ENCODE results near the gene HNRNPA1. TPM values are rescaled to one million over a fixed set of nuclear protein-coding genes. Genes with fewer than 3 reads are reported as not detected.

Gene HNRNPA1
- total RNA-seq, 1 experiment from 2014 or later: 1,426 TPM

DNA sequence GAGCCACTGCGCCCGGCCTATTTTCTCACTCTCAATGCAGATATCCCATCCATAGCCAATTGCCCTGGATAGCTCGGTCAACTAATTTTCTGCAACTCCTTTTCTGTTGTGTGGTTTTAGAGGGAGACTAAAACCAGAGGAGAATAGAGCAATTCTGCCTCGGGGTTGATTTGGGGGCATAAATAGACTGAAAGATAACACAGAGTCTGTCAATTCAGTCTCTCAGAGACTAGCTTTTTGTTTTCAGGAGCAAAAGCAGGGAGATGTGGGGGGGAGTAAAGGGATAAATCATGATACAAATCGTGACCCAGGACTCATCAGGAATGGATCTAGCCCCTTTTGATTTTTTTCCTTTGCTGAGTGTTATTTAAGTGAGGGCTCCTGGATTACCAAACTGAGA is 50.9 kb downstream of the HNRNPA1 start:
- ChIA-PET POLR2A (no interaction called here), CTCF (no interaction called here)
- H3K9me3 ChIP-seq: no peaks in the 10 kb centered on the region
- no peaks in the 10 kb centered on the region for H3K36me3 ChIP-seq (ENCODE audit: control insufficient read depth, insufficient read depth, low read length)
- Mint-ChIP-seq H3K4me3 (ENCODE audit: unreplicated experiment) (no peak overlapping the region), H3K36me3 (ENCODE audit: insufficient read depth, unreplicated experiment) (peaks cover 19% of the 10 kb centered on the region), H3K9me3 (ENCODE audit: unreplicated experiment) (no peaks in the 10 kb centered on the region), H3K27ac (ENCODE audit: unreplicated experiment) (no peak overlapping the region), H3K27me3 (ENCODE audit: insufficient read depth, unreplicated experiment) (no peaks in the 10 kb centered on the region), H3K4me1 (ENCODE audit: low read depth, unreplicated experiment) (peaks cover 16% of the 10 kb centered on the region)
- no TSS peak for BruUV-seq (replicated peaks)
- no peak for DNase-seq
- no peaks in the 10 kb centered on the region for H3K27me3 ChIP-seq (replicated peaks; ENCODE audit: control insufficient read depth, insufficient read depth, low read length)
- intact Hi-C loops (cut with micrococcal nuclease; ENCODE audit: unreplicated experiment): no loop called here
- no peak overlapping the region for H3K4me3 ChIP-seq (ENCODE audit: low read depth, low read length)
- TF ChIP-seq, protein P1, sequence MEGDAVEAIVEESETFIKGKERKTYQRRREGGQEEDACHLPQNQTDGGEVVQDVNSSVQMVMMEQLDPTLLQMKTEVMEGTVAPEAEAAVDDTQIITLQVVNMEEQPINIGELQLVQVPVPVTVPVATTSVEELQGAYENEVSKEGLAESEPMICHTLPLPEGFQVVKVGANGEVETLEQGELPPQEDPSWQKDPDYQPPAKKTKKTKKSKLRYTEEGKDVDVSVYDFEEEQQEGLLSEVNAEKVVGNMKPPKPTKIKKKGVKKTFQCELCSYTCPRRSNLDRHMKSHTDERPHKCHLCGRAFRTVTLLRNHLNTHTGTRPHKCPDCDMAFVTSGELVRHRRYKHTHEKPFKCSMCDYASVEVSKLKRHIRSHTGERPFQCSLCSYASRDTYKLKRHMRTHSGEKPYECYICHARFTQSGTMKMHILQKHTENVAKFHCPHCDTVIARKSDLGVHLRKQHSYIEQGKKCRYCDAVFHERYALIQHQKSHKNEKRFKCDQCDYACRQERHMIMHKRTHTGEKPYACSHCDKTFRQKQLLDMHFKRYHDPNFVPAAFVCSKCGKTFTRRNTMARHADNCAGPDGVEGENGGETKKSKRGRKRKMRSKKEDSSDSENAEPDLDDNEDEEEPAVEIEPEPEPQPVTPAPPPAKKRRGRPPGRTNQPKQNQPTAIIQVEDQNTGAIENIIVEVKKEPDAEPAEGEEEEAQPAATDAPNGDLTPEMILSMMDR (IDR thresholded peaks at IDR 0.05; ENCODE audit: insufficient read depth in 1 of 2, low read depth in 1 of 2, low read length in 1 of 2, severe bottlenecking in 1 of 2, unreplicated experiment in 1 of 2): no peak
- peaks cover 27% of the 10 kb centered on the region for H3K4me1 ChIP-seq

DNA sequence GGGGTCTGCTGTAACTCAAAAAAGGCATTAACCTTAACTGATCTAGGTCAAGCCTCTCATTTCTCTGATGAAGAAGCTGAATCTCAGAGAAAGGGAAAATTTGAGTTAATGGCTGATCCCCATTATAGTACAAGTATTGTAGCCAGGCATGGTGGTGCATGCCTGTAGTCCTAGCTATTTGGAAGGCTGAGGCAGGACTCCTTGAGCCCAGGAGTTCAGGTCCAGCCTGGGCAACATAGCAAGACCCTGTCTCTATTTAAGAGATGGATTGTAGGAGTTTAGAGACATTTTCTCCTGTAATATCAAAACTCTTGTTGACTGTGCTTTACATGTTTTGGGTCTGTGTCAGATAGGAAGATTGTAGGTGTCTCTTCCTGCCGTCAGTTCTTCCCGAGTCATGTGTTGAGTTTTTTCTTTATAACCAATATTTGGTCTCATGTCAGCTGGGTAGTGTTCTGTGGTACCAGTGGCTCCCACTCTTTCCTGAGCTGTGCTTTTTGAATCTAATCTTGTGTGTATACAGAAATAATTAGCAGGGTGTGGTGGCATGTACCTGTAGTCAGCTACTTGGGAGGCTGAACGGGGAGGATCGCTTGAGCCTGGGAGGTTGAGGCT is 53.0 kb downstream of the HNRNPA1 start:
- Histone ChIP-seq H3K27me3 (replicated peaks; ENCODE audit: control insufficient read depth, insufficient read depth, low read length) (no peaks in the 10 kb centered on the region), H3K4me1 (peaks cover 38% of the 10 kb centered on the region), H3K4me3 (ENCODE audit: low read depth, low read length) (no peak overlapping the region), H3K36me3 (ENCODE audit: control insufficient read depth, insufficient read depth, low read length) (no peaks in the 10 kb centered on the region), H3K9me3 (no peaks in the 10 kb centered on the region)
- TF ChIP-seq, protein P1 (IDR thresholded peaks at IDR 0.05; ENCODE audit: insufficient read depth in 1 of 2, low read depth in 1 of 2, low read length in 1 of 2, severe bottlenecking in 1 of 2, unreplicated experiment in 1 of 2): no peak
- H3K4me1 Mint-ChIP-seq (ENCODE audit: low read depth, unreplicated experiment): peaks cover 16% of the 10 kb centered on the region
- peaks cover 19% of the 10 kb centered on the region for H3K36me3 Mint-ChIP-seq (ENCODE audit: insufficient read depth, unreplicated experiment)
- H3K27me3 Mint-ChIP-seq (ENCODE audit: insufficient read depth, unreplicated experiment): no peaks in the 10 kb centered on the region
- ChIA-PET POLR2A (no interaction called here), CTCF (interaction anchor here (1.9 kb wide), 1 partner anchor 9 kb away, joined by 10 read pairs; the partner anchor contains the start of gene COPZ1)
- no peaks in the 10 kb centered on the region for H3K9me3 Mint-ChIP-seq (ENCODE audit: unreplicated experiment)
- no peak overlapping the region for H3K27ac Mint-ChIP-seq (ENCODE audit: unreplicated experiment)
- no peak for DNase-seq
- intact Hi-C loops (cut with micrococcal nuclease; ENCODE audit: unreplicated experiment): no loop called here
- no TSS peak for BruUV-seq (replicated peaks)
- no peak overlapping the region for H3K4me3 Mint-ChIP-seq (ENCODE audit: unreplicated experiment)

Other genes starting within 250 kb of the HNRNPA1 start
- gene HOXC5, start 247.7 kb upstream of the HNRNPA1 start, total RNA-seq (2022): 3.4 and 3.6 TPM in 2 replicates
- 2.9 and 4.1 TPM in 2 replicates for gene HOXC4, start 226.9 kb upstream of the HNRNPA1 start, total RNA-seq (2022)
- 51.8 and 53.2 TPM in 2 replicates for gene SMUG1, start 91.7 kb upstream of the HNRNPA1 start, total RNA-seq (2022)
- 85.2 and 85.5 TPM in 2 replicates for gene CBX5, start 604 bp upstream of the HNRNPA1 start, total RNA-seq (2022)
- 5.7 and 6.2 TPM in 2 replicates for gene NFE2, start 20.3 kb downstream of the HNRNPA1 start, total RNA-seq (2022)
- 129 and 133 TPM in 2 replicates for gene COPZ1, start 44.4 kb downstream of the HNRNPA1 start, total RNA-seq (2022)
- gene GPR84, start 83.8 kb downstream of the HNRNPA1 start, total RNA-seq (2022): not detected in 2 replicates
- 8.4 and 9.4 TPM in 2 replicates for gene ZNF385A, start 104.0 kb downstream of the HNRNPA1 start, total RNA-seq (2022)
- gene ITGA5, start 138.5 kb downstream of the HNRNPA1 start, total RNA-seq (2022): 17.3 and 22.3 TPM in 2 replicates
- not detected in 2 replicates for gene GTSF1, start 192.9 kb downstream of the HNRNPA1 start, total RNA-seq (2022)
- not detected in 2 replicates for gene NCKAP1L, start 217.0 kb downstream of the HNRNPA1 start, total RNA-seq (2022)